H9 (cell line): Measurements from ENCODE around the gene ADAMTS18. TPM values are rescaled to one million over a fixed set of nuclear protein-coding genes. Genes with fewer than 3 reads are reported as not detected.

Experiments used
- DNase-seq: peaks from one replicate; pipeline ENCODE4 v3.0.0-alpha.2; 2017
- H2AFZ ChIP-seq: one replicate; pipeline ENCODE4 v1.6.1; 2013; ENCODE audit warnings: mild to moderate bottlenecking, low read length, control low read depth, moderate library complexity
- H2AK5ac ChIP-seq: 2 replicates; pipeline ENCODE4 v1.6.1; 2013; ENCODE audit warnings: low read length, control low read depth, mixed read lengths; ENCODE audit not compliant: insufficient read length
- H2BK120ac ChIP-seq: one replicate; pipeline ENCODE4 v1.6.1; 2013; ENCODE audit warnings: low read depth, mild to moderate bottlenecking, low read length, control low read depth, inconsistent platforms; ENCODE audit not compliant: poor library complexity, severe bottlenecking
- H2BK12ac ChIP-seq: 2 replicates; pipeline ENCODE4 v1.6.1; 2013; ENCODE audit warnings: low read length, control low read depth, mixed read lengths, low read depth; ENCODE audit not compliant: insufficient read length
- H2BK15ac ChIP-seq: 2 replicates; pipeline ENCODE4 v1.6.1; 2013; ENCODE audit warnings: low read depth, low read length, control low read depth
- H2BK20ac ChIP-seq: one replicate; pipeline ENCODE4 v1.6.1; 2013; ENCODE audit warnings: low read depth, mild to moderate bottlenecking, low read length, control low read depth, inconsistent platforms; ENCODE audit not compliant: poor library complexity, severe bottlenecking
- H2BK5ac ChIP-seq: 2 replicates; pipeline ENCODE4 v1.6.1; 2013; ENCODE audit warnings: low read length, control low read depth, mixed read lengths; ENCODE audit not compliant: insufficient read length
- H3K14ac ChIP-seq: 2 replicates; pipeline ENCODE4 v1.6.1; 2013; ENCODE audit warnings: low read length, control low read depth; ENCODE audit not compliant: insufficient read depth
- H3K18ac ChIP-seq: 2 replicates; pipeline ENCODE4 v1.6.1; 2013; ENCODE audit warnings: low read depth, mild to moderate bottlenecking, mixed read lengths, low read length, control low read depth; ENCODE audit not compliant: insufficient read length
- H3K23ac ChIP-seq: 2 replicates; pipeline ENCODE4 v1.6.1; 2013; ENCODE audit warnings: low read length, control low read depth, mixed read lengths, low read depth; ENCODE audit not compliant: insufficient read length
- H3K23me2 ChIP-seq: 2 replicates; pipeline ENCODE4 v1.6.1; 2013; ENCODE audit warnings: low read depth, mild to moderate bottlenecking, mixed read lengths, low read length, control low read depth; ENCODE audit not compliant: insufficient read length, poor library complexity, severe bottlenecking
- H3K27ac ChIP-seq: 2 replicates; pipeline ENCODE4 v1.5.1; 2013; ENCODE audit warnings: low read length, control low read depth, mixed read lengths, low read depth; ENCODE audit not compliant: insufficient read length
- H3K27me3 ChIP-seq: 2 replicates; pipeline ENCODE4 v1.6.1; 2013; ENCODE audit warnings: low read length, control low read depth, inconsistent platforms; ENCODE audit not compliant: insufficient read depth
- H3K4ac ChIP-seq: 2 replicates; pipeline ENCODE4 v1.6.1; 2013; ENCODE audit warnings: low read depth, mild to moderate bottlenecking, control low read depth, inconsistent platforms, low read length, moderate library complexity
- H3K4me1 ChIP-seq: 2 replicates; pipeline ENCODE4 v1.6.1; 2013; ENCODE audit warnings: low read length, control low read depth, inconsistent platforms; ENCODE audit not compliant: insufficient read depth
- H3K4me2 ChIP-seq: 2 replicates; pipeline ENCODE4 v1.6.1; 2013; ENCODE audit warnings: low read length, control low read depth, mixed read lengths; ENCODE audit not compliant: insufficient read length, insufficient read depth
- H3K56ac ChIP-seq: 2 replicates; pipeline ENCODE4 v1.6.1; 2013; ENCODE audit warnings: low read depth, mild to moderate bottlenecking, mixed read lengths, low read length, control low read depth; ENCODE audit not compliant: insufficient read length
- H3K79me1 ChIP-seq: 2 replicates; pipeline ENCODE4 v1.6.1; 2013; ENCODE audit warnings: low read depth, mild to moderate bottlenecking, moderate library complexity, low read length, control low read depth, inconsistent platforms; ENCODE audit not compliant: insufficient read depth, poor library complexity, severe bottlenecking
- H3K79me2 ChIP-seq: 2 replicates; pipeline ENCODE4 v1.6.1; 2013; ENCODE audit warnings: low read length, control low read depth, inconsistent platforms; ENCODE audit not compliant: insufficient read depth
- H3K9ac ChIP-seq: 2 replicates; pipeline ENCODE4 v1.6.1; 2013; ENCODE audit warnings: low read length, control low read depth, mixed read lengths; ENCODE audit not compliant: insufficient read length; ENCODE audit errors: extremely low read depth
- H3K9me3 ChIP-seq: one replicate; pipeline ENCODE4 v1.6.1; 2013; ENCODE audit warnings: low read depth, low read length, inconsistent platforms; ENCODE audit not compliant: control insufficient read depth
- H3T11ph ChIP-seq: one replicate; pipeline ENCODE4 v1.6.1; 2013; ENCODE audit warnings: mild to moderate bottlenecking, low read length, control low read depth, inconsistent platforms
- H4K20me1 ChIP-seq: one replicate; pipeline ENCODE4 v1.6.1; 2013; ENCODE audit not compliant: control insufficient read depth, insufficient read length, insufficient read depth
- H4K5ac ChIP-seq: 2 replicates; pipeline ENCODE4 v1.6.1; 2013; ENCODE audit warnings: low read depth, mild to moderate bottlenecking, mixed read lengths, low read length, control low read depth; ENCODE audit not compliant: insufficient read length
- H4K8ac ChIP-seq: replicated peaks from 2 replicates; pipeline ENCODE4 v1.6.1; 2013; ENCODE audit warnings: low read length, control low read depth, mixed read lengths, low read depth; ENCODE audit not compliant: insufficient read length
- H4K91ac ChIP-seq: 2 replicates; pipeline ENCODE4 v1.6.1; 2013; ENCODE audit warnings: low read depth, mild to moderate bottlenecking, moderate library complexity, mixed read lengths, low read length, control low read depth; ENCODE audit not compliant: insufficient read length
- H3K27ac Mint-ChIP-seq, 3 experiments: 2 replicates in 2 of 3; 3 replicates in 1 of 3; pipeline ENCODE4 v1.8.0; 2020 to 2021; ENCODE audit warnings: mixed read lengths in 3 of 3, mild to moderate bottlenecking in 1 of 3, moderate library complexity in 1 of 3
- H3K27me3 Mint-ChIP-seq: 2 replicates; pipeline ENCODE4 v1.8.0; 2021; ENCODE audit warnings: low read depth, mild to moderate bottlenecking, moderate library complexity, mixed read lengths
- H3K36me3 Mint-ChIP-seq, 3 experiments: 2 replicates in 2 of 3; 3 replicates in 1 of 3; pipeline ENCODE4 v1.8.0; 2020 to 2021; ENCODE audit warnings: low read depth in 3 of 3, mixed read lengths in 3 of 3; ENCODE audit not compliant: insufficient read depth in 1 of 3
- H3K4me1 Mint-ChIP-seq, 2 experiments: 2 replicates each; pipeline ENCODE4 v1.8.0; 2020; ENCODE audit warnings: mixed read lengths in 2 of 2
- H3K4me3 Mint-ChIP-seq, 2 experiments: 2 replicates in 1 of 2; 3 replicates in 1 of 2; pipeline ENCODE4 v1.8.0; 2020 to 2021; ENCODE audit warnings: mild to moderate bottlenecking in 2 of 2, mixed read lengths in 2 of 2, moderate library complexity in 1 of 2
- H3K9me3 Mint-ChIP-seq, 2 experiments: 2 replicates in 1 of 2; 3 replicates in 1 of 2; pipeline ENCODE4 v1.8.0; 2020; ENCODE audit warnings: mild to moderate bottlenecking in 2 of 2, mixed read lengths in 2 of 2, moderate library complexity in 1 of 2
- WGBS: extraction: QIAGEN DNeasy Blood & Tissue Kit; methylation state at CpG from one replicate; pipeline ENCODE4 v1.1.7; 2013; ENCODE audit warnings: missing lambda C conversion rate, low lambda C conversion rate, mixed read lengths; ENCODE audit not compliant: insufficient read length; ENCODE audit errors: extremely low coverage; 5-methylcytosine and 5-hydroxymethylcytosine counted together
- total RNA-seq: library from RNA; stranded (reverse); gene quantifications from 2 replicates; pipeline ENCODE4 v1.2.1, GENCODE V29; 2021
- TF ChIP-seq, protein P1 (sequence below): fragments of 200-600 bp; sonication (generic); conservative IDR thresholded peaks from 3 replicates; pipeline ENCODE4 v1.8.0; 2021; ENCODE audit warnings: antibody characterized with exemption, mild to moderate bottlenecking

ADAMTS18 gene
- total RNA-seq, 1 experiment from 2014 or later = 0.07 TPM

DNA sequence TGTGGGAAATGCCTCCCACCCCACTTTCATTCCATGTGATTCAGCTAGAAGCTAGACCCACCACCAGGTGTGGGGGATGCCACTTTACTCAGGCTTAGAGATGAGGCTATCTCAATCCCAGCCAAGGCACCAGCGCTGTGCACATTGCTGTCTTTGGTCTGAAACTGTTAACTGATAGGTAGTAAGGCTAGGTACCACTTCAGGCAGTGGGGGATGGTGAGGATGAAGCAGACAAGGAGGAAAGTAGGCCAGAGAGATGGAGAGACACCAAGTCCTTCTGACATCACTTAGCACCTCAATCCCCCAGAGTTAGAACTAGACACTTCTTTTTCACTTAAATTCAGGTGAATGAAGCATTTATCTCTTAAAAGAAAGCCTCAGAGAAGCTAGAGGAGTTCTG lies 35.8 kb downstream of the ADAMTS18 start:
- Mint-ChIP-seq H3K36me3 (no peaks in the 10 kb centered on the region), H3K27me3 (peaks cover 2% of the 10 kb centered on the region), H3K4me1 (peaks cover 12 to 18% of the 10 kb centered on the region in 2 experiments), H3K9me3 (no peaks in the 10 kb centered on the region), H3K27ac (no peak overlapping the region), H3K4me3 (no peak overlapping the region)
- Histone ChIP-seq H3K4me1 (no peaks in the 10 kb centered on the region; the same call in 1 of the 2 replicates), H2AFZ (no peak overlapping the region), H3T11ph (no peak overlapping the region), H3K23ac (no peak overlapping the region), H3K9me3 (no peaks in the 10 kb centered on the region), H3K4me2 (no peak overlapping the region), H3K27me3 (no peaks in the 10 kb centered on the region), H2BK15ac (no peak overlapping the region), H3K79me2 (no peaks in the 10 kb centered on the region), H2BK12ac (peak overlapping the region; percentile 72), H4K91ac (no peak overlapping the region), H4K20me1 (no peaks in the 10 kb centered on the region), H2BK120ac (no peak overlapping the region), H3K4ac (no peak overlapping the region), H2AK5ac (no peak overlapping the region), H4K5ac (no peak overlapping the region), H2BK5ac (no peak overlapping the region), H3K9ac (no peak overlapping the region), H3K14ac (no peak overlapping the region), H2BK20ac (no peak overlapping the region), H3K27ac (no peak overlapping the region), H3K56ac (no peak overlapping the region), H3K23me2 (no peaks in the 10 kb centered on the region), H3K79me1 (no peaks in the 10 kb centered on the region), H4K8ac (no peak overlapping the region), H3K18ac (no peak overlapping the region)
- WGBS = no CpG with 5 or more reads among the region's 1 CpG
- TF ChIP-seq, protein P1, sequence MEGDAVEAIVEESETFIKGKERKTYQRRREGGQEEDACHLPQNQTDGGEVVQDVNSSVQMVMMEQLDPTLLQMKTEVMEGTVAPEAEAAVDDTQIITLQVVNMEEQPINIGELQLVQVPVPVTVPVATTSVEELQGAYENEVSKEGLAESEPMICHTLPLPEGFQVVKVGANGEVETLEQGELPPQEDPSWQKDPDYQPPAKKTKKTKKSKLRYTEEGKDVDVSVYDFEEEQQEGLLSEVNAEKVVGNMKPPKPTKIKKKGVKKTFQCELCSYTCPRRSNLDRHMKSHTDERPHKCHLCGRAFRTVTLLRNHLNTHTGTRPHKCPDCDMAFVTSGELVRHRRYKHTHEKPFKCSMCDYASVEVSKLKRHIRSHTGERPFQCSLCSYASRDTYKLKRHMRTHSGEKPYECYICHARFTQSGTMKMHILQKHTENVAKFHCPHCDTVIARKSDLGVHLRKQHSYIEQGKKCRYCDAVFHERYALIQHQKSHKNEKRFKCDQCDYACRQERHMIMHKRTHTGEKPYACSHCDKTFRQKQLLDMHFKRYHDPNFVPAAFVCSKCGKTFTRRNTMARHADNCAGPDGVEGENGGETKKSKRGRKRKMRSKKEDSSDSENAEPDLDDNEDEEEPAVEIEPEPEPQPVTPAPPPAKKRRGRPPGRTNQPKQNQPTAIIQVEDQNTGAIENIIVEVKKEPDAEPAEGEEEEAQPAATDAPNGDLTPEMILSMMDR = no peak
- DNase-seq = no peak
